Heart right ventricle (tissue), 16 donors: ENCODE results near the gene TMEM225B. TPM values are rescaled to one million over a fixed set of nuclear protein-coding genes. Genes with fewer than 3 reads are reported as not detected.
A peak's percentile ranks its signal among the peaks of the same experiment; 100 is the strongest.
"Not testable (repeated sequence)": the region's sequence is repeated elsewhere in the genome, so short reads cannot be mapped to it uniquely, and the experiment has no call there.

Experiments
- ATAC-seq, 8 donors: fragments of 200-7000 bp; cut with Tn5 transposase; one replicate each; pipeline ENCODE4 v1.9.1; 2020; ENCODE audit warnings: mild to moderate bottlenecking in 8 of 8, moderate library complexity in 8 of 8, moderate number of reproducible peaks in 1 of 8
- DNase-seq, 2 donors: peaks; one replicate each; pipeline ENCODE4 v3.0.0-alpha.2; 2020
- H3K27ac ChIP-seq, 10 donors: fragments of 200-600 bp; sonication (generic) in 2 of 10; one replicate each; pipeline versions ENCODE4 v1.5.0 to v1.8.0; 2020 to 2022; ENCODE audit warnings: mild to moderate bottlenecking in 3 of 10
- H3K27me3 ChIP-seq, 7 donors: fragments of 200-600 bp; one replicate each; pipeline ENCODE4 v1.8.0; 2021 to 2022; ENCODE audit warnings: mild to moderate bottlenecking in 2 of 7
- H3K36me3 ChIP-seq, 9 donors: fragments of 200-600 bp; sonication (generic) in 1 of 9; one replicate each; pipeline versions ENCODE4 v1.5.0 to v1.8.0; 2020 to 2022; ENCODE audit warnings: mild to moderate bottlenecking in 2 of 9
- H3K4me1 ChIP-seq, 9 donors: fragments of 200-600 bp; sonication (generic) in 1 of 9; one replicate each; pipeline versions ENCODE4 v1.5.0 to v1.8.0; 2020 to 2022; ENCODE audit warnings: mild to moderate bottlenecking in 4 of 9
- H3K4me3 ChIP-seq, 10 donors: fragments of 200-600 bp; sonication (generic) in 2 of 10; one replicate each; pipeline versions ENCODE4 v1.5.0 to v1.8.0; 2020 to 2022; ENCODE audit warnings: mild to moderate bottlenecking in 7 of 10, moderate library complexity in 2 of 10
- H3K9me3 ChIP-seq, 11 donors: fragments of 200-600 bp in 10 of 11; sonication (generic) in 2 of 11; one replicate each; pipeline versions ENCODE4 v1.5.0 to v1.8.0; 2013 to 2022; ENCODE audit warnings: mild to moderate bottlenecking in 2 of 11, control low read depth in 1 of 11, moderate library complexity in 1 of 11
- CTCF ChIP-seq, 9 donors: fragments of 200-600 bp; sonication (generic) in 2 of 9; IDR thresholded peaks; one replicate each; pipeline versions ENCODE4 v1.5.0 to v1.8.0; 2021 to 2022; ENCODE audit warnings: antibody characterized with exemption in 9 of 9, mild to moderate bottlenecking in 5 of 9, moderate library complexity in 1 of 9
- WGBS, 2 donors: extraction: QIAGEN DNeasy Blood & Tissue Kit; methylation state at CpG; one replicate each; pipeline ENCODE4 v1.1.7; 2013; ENCODE audit warnings: inconsistent platforms in 1 of 2; 5-methylcytosine and 5-hydroxymethylcytosine counted together
- intact Hi-C, 10 donors: fragments of 100-400 bp; cut with DNase I; formaldehyde crosslinking; loops; one replicate each; pipeline versions ENCODE4 v1.11.1 to v1.14.2; 2022
- polyA plus RNA-seq, 2 donors: library from polyadenylated mRNA; stranded (reverse); fragments of 200-250 nt; gene quantifications; one replicate each; pipeline ENCODE4 v1.2.3, GENCODE V29; 2013
- total RNA-seq, 10 donors: library from RNA; stranded (reverse); fragmentation: NEBNext Ultra II Directional in 3 of 10; extraction: Animal tissue kit (Norgen Biotek cat#: 25700) in 3 of 10; gene quantifications; one replicate each; pipeline versions ENCODE4 v1.2.1 to v1.2.4, GENCODE V29; 2021 to 2023
- donor health status: Arrhythmogenic right ventricular cardiomyopathy.
- donor health status: ischemic (EF 13 %, LVEDD 7.1; RV severe dilation, severe dysfunction).
- donor health status: healthy with polysubstance abuse.
- donor health status: DM: no; HTN: yes; CAD: no.
- donor health status: DM: no; HTN: no; CAD: no.
- donor health status: ischemic (EF 25% LVEDD 6.9; RV normal size, moderate dysfunction).
- donor health status: ischemic (EF 25% LVEDD 5.7; RV mildly dilated, moderate dysfunction).
- donor health status: healthy.
- donor health status: DM: yes; HTN: yes; CAD: no.
- donor health status: Ischemic cardiomyopathy.
- donor health status: ischemic (EF 35%, LVEDD 5.7; RV mildly dilated, moderate dysfunction).
- donor health status: nonischemic (EF 11% LVEDD 7.7; RV severe dilation, severe dysfunction).
- donor health status: DM: yes; HTN: yes; CAD: no.
- donor health status: PGD.
- donor health status: ischemic (EF 29% LVEDD 5.4; RV normal size, mild dysfunction).
- donor health status: nonischemic (EF 23%, LVEDD 6.1; RV moderate dilation, normal function).

The TMEM225B gene
- total and polyA plus RNA-seq, 12 donors, result 0.10 to 0.37 (median 0.23) TPM; not detected in 7

DNA sequence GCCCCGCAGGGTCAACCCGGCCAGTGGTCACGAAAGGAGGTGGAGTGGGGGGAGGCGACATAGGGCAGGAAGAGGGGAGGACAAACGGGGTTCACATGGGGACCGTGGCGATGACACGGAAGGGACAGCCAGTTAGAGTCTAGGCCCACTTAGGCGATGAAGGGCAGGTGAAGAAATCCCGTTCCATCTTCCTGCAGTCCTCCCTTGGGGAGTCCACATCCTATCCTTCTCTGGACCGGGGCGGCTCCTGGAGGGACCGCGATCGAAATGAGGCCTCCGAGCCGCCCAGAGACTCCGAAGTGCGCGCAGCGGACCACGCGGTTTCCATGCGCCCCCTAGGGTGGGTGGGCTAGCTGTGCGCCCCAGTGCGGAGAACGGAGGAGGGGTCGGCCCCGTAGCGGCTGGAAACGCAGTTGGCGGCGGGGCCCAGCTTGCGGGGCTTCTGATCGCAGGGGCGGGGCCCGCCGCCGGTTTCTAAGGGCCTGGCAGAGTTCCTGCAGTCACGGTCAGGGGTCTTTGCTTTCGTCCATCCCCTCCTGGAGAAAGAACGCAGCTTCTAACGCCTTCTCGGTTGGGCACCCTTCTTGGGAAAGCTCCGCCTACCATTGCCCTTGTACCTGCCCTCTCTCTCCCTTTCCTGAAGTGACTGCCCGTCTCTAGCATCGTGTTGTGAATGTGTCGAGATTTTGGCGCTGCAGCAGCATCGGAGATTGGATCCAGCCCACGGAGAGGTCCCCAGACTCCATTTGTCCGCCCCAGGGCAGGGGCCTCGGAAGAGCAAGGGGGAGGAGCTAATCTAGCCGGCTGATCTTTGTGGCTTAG is 17.9 kb upstream of the TMEM225B start:
- H3K4me3 ChIP-seq, result peak overlapping the region; percentile 40 to 91 (median 75)
- TF ChIP-seq CTCF (IDR thresholded peaks at IDR 0.05), result peak in 7 of 9 donors; percentile 34 to 56 (median 42)
- intact Hi-C loops, result loop anchor here in 1 of 10 donors (1.0 kb wide), 1 partner anchor 22 kb away; the partner anchor contains the start of gene ZNF655
- peaks cover 0 to 13% (median 4%) of the 10 kb centered on the region in 7 donors for H3K27me3 ChIP-seq
- DNase-seq (peak; percentile 30 to 33), ATAC-seq (peak; percentile 61 to 77 (median 69))
- peak overlapping the region in 7 of 10 donors; percentile 15 to 71 (median 60) for H3K27ac ChIP-seq
- peaks cover 0 to 3% (median 0%) of the 10 kb centered on the region in 9 donors for H3K36me3 ChIP-seq
- no peaks in the 10 kb centered on the region for H3K9me3 ChIP-seq
- 1% methylated on average over 54 of the region's 54 CpGs for whole genome bisulfite sequencing, 2 donors
- H3K4me1 ChIP-seq, result peaks cover 0 to 26% (median 13%) of the 10 kb centered on the region in 9 donors

DNA sequence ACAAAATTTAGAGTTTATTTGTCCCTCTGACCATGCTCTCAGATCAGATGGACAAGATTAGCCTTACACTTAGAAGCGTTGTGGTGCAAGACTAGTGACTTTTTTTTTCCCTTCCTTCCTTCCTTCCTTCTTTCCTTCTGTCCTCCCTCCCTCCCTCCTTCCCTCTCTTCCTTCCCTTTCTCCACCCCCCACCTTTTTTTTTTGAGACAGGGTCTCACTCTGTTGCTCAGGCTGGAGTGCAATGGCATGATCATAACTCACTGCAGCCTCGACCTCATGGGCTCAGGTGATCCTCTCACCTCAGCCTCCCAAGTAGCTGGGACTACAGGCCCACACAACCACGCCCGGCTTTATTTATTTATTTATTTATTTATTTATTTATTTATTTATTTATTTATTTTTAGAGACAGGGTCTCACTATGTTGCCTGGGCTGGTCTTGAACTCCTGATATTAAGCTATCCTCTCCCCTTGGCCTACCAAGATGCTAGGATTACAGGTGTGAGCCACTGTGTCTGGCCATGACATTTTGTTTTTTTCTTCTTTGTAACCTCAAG is 17.2 kb upstream of the TMEM225B start:
- H3K27ac ChIP-seq, result peak overlapping the region in 4 of 10 donors; percentile 60 to 71 (median 65)
- peaks cover 0 to 26% (median 13%) of the 10 kb centered on the region in 9 donors for H3K4me1 ChIP-seq
- not testable (repeated sequence) for DNase-seq, ATAC-seq, H3K9me3 ChIP-seq, H3K36me3 ChIP-seq
- H3K27me3 ChIP-seq, result peaks cover 0 to 18% (median 6%) of the 10 kb centered on the region in 7 donors
- H3K4me3 ChIP-seq, result peak overlapping the region; percentile 40 to 91 (median 75)
- WGBS, 2 donors, result 53 to 59% methylated on average over 4 of the region's 4 CpGs
- intact Hi-C loops, result loop anchor here in 1 of 10 donors (1.0 kb wide), 1 partner anchor 23 kb away; the partner anchor contains the start of gene ZNF655

GRCh38 chr7:99588868-99589267 is 9.2 kb upstream of the TMEM225B start:
- Histone ChIP-seq H3K4me1 (no peaks in the 10 kb centered on the region), H3K9me3 (no peaks in the 10 kb centered on the region), H3K27ac (no peak overlapping the region), H3K27me3 (peaks cover 0 to 42% (median 9%) of the 10 kb centered on the region in 7 donors), H3K36me3 (no peaks in the 10 kb centered on the region), H3K4me3 (no peak overlapping the region)
- WGBS, 2 donors, result 81 to 84% methylated on average over 3 of the region's 3 CpGs
- intact Hi-C loops, result no loop called here
- TF ChIP-seq CTCF (IDR thresholded peaks at IDR 0.05), result no peak
- DNase-seq, result no peak
- no peak for ATAC-seq

DNA sequence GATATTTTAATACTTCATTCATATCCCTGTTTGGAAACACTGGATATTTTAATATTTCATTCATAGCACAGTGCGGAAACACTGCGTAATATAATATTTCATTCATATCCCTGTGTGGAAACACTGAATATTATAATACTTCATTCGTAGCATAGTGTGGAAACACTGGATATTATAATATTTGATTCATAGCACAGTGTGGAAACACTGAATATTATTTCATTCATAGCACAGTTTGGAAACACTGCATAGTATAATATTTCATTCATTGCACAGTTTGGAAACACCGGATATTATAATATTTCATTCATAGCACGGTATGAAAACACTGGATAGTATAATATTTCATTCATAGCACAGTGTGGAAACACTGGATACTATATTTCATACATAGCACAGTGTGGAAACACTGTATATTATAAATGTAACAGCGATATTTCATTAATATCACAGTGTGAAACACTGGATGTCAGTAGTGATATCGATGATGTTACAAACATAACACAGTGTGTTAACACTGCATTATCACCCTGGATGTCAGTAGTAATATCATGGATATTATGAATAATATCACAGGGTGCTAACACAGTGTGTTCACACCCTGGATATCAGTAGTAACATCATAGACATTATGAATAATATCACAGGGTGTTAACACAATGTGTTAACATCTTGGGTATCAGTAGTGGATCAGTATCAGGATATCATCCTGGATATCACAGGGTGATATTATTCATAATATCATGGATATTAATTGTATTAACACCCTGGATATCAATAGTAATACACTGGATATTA is 2.9 kb upstream of the TMEM225B start:
- no peak for TF ChIP-seq CTCF (IDR thresholded peaks at IDR 0.05)
- 77 to 82% methylated on average over 7 of the region's 7 CpGs for WGBS, 2 donors
- Histone ChIP-seq H3K4me1 (no peaks in the 10 kb centered on the region), H3K36me3 (no peaks in the 10 kb centered on the region), H3K27me3 (peaks cover 0 to 7% (median 0%) of the 10 kb centered on the region in 7 donors), H3K27ac (no peak overlapping the region), H3K4me3 (no peak overlapping the region), H3K9me3 (no peaks in the 10 kb centered on the region)
- DNase-seq, result no peak
- no peak for ATAC-seq
- intact Hi-C loops, result no loop called here
